Neural cell (in vitro differentiated cells): Measurements from ENCODE around the gene ASF1B.

Source experiments
- EP300 ChIP-seq: fragments of 450-650 bp; conservative IDR thresholded peaks from 2 replicates; pipeline ENCODE4 v1.6.1; 2014; ENCODE audit warnings: antibody characterized with exemption, mild to moderate bottlenecking, moderate library complexity; ENCODE audit not compliant: poor library complexity, severe bottlenecking
- EZH2 ChIP-seq: fragments of 200-600, 300-800 bp; shearing (Covaris generic), sonication (generic); IDR thresholded peaks from 2 replicates; pipeline ENCODE4 v1.6.1; 2014; ENCODE audit warnings: antibody characterized with exemption, low read length, borderline replicate concordance, mild to moderate bottlenecking; ENCODE audit not compliant: insufficient read depth, poor library complexity, severe bottlenecking
- RAD21 ChIP-seq: fragments of 450-650 bp; conservative IDR thresholded peaks from 2 replicates; pipeline ENCODE4 v1.6.1; 2014; ENCODE audit warnings: antibody characterized with exemption, mild to moderate bottlenecking, moderate library complexity
- TF ChIP-seq, protein P1 (sequence below): fragments of 450-650 bp; IDR thresholded peaks from 2 replicates; pipeline ENCODE4 v1.5.1; 2014; ENCODE audit warnings: antibody characterized with exemption, mild to moderate bottlenecking, moderate library complexity; ENCODE audit not compliant: poor library complexity, severe bottlenecking

DNA sequence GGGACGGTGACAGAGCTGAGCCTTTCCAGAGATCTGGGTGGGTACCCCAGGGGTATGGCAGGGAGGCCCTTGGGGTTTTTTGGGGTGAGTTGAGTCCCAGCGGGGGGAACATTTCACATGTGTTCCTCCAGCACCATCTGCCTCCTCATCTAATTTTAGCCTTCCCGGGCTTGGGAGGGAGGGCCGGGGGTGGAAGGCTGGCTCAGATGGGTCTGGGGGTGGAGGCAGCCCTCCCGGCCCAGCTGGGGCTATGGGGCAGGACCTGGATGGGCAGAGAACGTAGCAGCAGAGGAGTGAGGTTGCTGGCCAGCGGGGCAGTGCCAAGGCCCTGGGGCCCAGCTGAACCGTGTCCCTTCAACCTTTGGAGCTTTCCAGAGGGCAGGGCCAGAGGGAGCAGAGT is 46.1 kb upstream of the ASF1B start:
- TF ChIP-seq, protein P1, sequence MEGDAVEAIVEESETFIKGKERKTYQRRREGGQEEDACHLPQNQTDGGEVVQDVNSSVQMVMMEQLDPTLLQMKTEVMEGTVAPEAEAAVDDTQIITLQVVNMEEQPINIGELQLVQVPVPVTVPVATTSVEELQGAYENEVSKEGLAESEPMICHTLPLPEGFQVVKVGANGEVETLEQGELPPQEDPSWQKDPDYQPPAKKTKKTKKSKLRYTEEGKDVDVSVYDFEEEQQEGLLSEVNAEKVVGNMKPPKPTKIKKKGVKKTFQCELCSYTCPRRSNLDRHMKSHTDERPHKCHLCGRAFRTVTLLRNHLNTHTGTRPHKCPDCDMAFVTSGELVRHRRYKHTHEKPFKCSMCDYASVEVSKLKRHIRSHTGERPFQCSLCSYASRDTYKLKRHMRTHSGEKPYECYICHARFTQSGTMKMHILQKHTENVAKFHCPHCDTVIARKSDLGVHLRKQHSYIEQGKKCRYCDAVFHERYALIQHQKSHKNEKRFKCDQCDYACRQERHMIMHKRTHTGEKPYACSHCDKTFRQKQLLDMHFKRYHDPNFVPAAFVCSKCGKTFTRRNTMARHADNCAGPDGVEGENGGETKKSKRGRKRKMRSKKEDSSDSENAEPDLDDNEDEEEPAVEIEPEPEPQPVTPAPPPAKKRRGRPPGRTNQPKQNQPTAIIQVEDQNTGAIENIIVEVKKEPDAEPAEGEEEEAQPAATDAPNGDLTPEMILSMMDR, result no peak
- TF ChIP-seq EP300 (no peak), EZH2 (no peak), RAD21 (no peak)
